Neural cell (in vitro differentiated cells): ENCODE data around the gene RAI1. TPM values are rescaled to one million over a fixed set of nuclear protein-coding genes. Genes with fewer than 3 reads are reported as not detected.

Experiments
- H2AFZ ChIP-seq: fragments of 200-600, 300-800 bp; sonication (generic), shearing (Covaris generic); 2 replicates; pipeline ENCODE4 v1.6.0; 2014; ENCODE audit warnings: low read depth, mild to moderate bottlenecking, antibody characterized with exemption, low read length, moderate library complexity
- H3F3A ChIP-seq: fragments of 200-600 bp; shearing (Covaris generic); 2 replicates; pipeline ENCODE4 v1.6.1; 2016; ENCODE audit warnings: mild to moderate bottlenecking, moderate library complexity, mixed read lengths, antibody characterized with exemption, low read length; ENCODE audit not compliant: insufficient read depth, poor library complexity, severe bottlenecking
- H3K27ac ChIP-seq: fragments of 200-600, 300-800 bp; sonication (generic), shearing (Covaris generic); 2 replicates; pipeline ENCODE4 v1.5.1; 2014; ENCODE audit warnings: mild to moderate bottlenecking, low read length, moderate library complexity
- H3K27me3 ChIP-seq: fragments of 300-800, 200-600 bp; sonication (generic), shearing (Covaris generic); 2 replicates; pipeline ENCODE4 v1.6.0; 2014; ENCODE audit warnings: mild to moderate bottlenecking, low read depth, low read length, moderate library complexity; ENCODE audit not compliant: insufficient read depth
- H3K36me3 ChIP-seq: fragments of 300-800, 200-600 bp; sonication (generic), shearing (Covaris generic); 2 replicates; pipeline ENCODE4 v1.5.1; 2014; ENCODE audit warnings: mild to moderate bottlenecking, antibody characterized with exemption, low read length, moderate library complexity; ENCODE audit not compliant: insufficient read depth
- H3K4me2 ChIP-seq: fragments of 300-800, 200-600 bp; sonication (generic), shearing (Covaris generic); 2 replicates; pipeline ENCODE4 v1.6.0; 2014; ENCODE audit warnings: mild to moderate bottlenecking, low read length
- H3K4me3 ChIP-seq: fragments of 300-800, 200-600 bp; sonication (generic), shearing (Covaris generic); 2 replicates; pipeline ENCODE4 v1.5.1; 2014; ENCODE audit warnings: mild to moderate bottlenecking, low read length, moderate library complexity
- H3K79me2 ChIP-seq: fragments of 200-600 bp; shearing (Covaris generic); replicated peaks from 2 replicates; pipeline ENCODE4 v1.6.0; 2014; ENCODE audit warnings: mild to moderate bottlenecking, low read length, moderate library complexity; ENCODE audit not compliant: insufficient read depth
- H3K9ac ChIP-seq: fragments of 300-800, 200-600 bp; sonication (generic), shearing (Covaris generic); 2 replicates; pipeline ENCODE4 v1.6.1; 2016; ENCODE audit warnings: mild to moderate bottlenecking, low read length, mixed read lengths
- H3K9me2 ChIP-seq: fragments of 200-600 bp; shearing (Covaris generic); 2 replicates; pipeline ENCODE4 v1.6.1; 2016; ENCODE audit warnings: mild to moderate bottlenecking, low read length, mixed read lengths; ENCODE audit not compliant: insufficient read depth
- H3K9me3 ChIP-seq: fragments of 200-600, 300-800 bp; sonication (generic), shearing (Covaris generic); 2 replicates; pipeline ENCODE4 v1.6.1; 2016; ENCODE audit warnings: mild to moderate bottlenecking, mixed run types, low read length, moderate library complexity, mixed read lengths
- H4K20me1 ChIP-seq: fragments of 200-600 bp; shearing (Covaris generic); 2 replicates; pipeline ENCODE4 v1.6.1; 2016; ENCODE audit warnings: mild to moderate bottlenecking, mixed run types; ENCODE audit not compliant: insufficient read depth
- EP300 ChIP-seq: fragments of 450-650 bp; conservative IDR thresholded peaks from 2 replicates; pipeline ENCODE4 v1.6.1; 2014; ENCODE audit warnings: antibody characterized with exemption, mild to moderate bottlenecking, moderate library complexity; ENCODE audit not compliant: poor library complexity, severe bottlenecking
- EZH2 ChIP-seq: fragments of 200-600, 300-800 bp; shearing (Covaris generic), sonication (generic); IDR thresholded peaks from 2 replicates; pipeline ENCODE4 v1.6.1; 2014; ENCODE audit warnings: antibody characterized with exemption, low read length, borderline replicate concordance, mild to moderate bottlenecking; ENCODE audit not compliant: insufficient read depth, poor library complexity, severe bottlenecking
- MXI1 ChIP-seq: fragments of 450-650 bp; conservative IDR thresholded peaks from 2 replicates; pipeline ENCODE4 v1.6.1; 2014; ENCODE audit warnings: antibody characterized with exemption, mild to moderate bottlenecking; ENCODE audit not compliant: poor library complexity, severe bottlenecking
- POLR2AphosphoS5 ChIP-seq: IDR thresholded peaks from 2 replicates; pipeline ENCODE4 v1.6.1; 2012
- RAD21 ChIP-seq: fragments of 450-650 bp; conservative IDR thresholded peaks from 2 replicates; pipeline ENCODE4 v1.6.1; 2014; ENCODE audit warnings: antibody characterized with exemption, mild to moderate bottlenecking, moderate library complexity
- SMC3 ChIP-seq: fragments of 450-650 bp; conservative IDR thresholded peaks from 2 replicates; pipeline ENCODE4 v1.6.1; 2014; ENCODE audit warnings: antibody characterized with exemption, mild to moderate bottlenecking, moderate library complexity; ENCODE audit not compliant: poor library complexity
- TAF1 ChIP-seq: IDR thresholded peaks from 2 replicates; pipeline ENCODE4 v1.6.1; 2012; ENCODE audit warnings: low read depth
- polyA plus RNA-seq: library from polyadenylated mRNA; depleted of rRNA; stranded (reverse); fragments of >200 nt; gene quantifications from 2 replicates; pipeline ENCODE4 v1.2.3, GENCODE V29; 2014
- TF ChIP-seq, protein P1 (sequence below): IDR thresholded peaks from 2 replicates; pipeline ENCODE4 v1.6.1; 2012; ENCODE audit warnings: borderline replicate concordance
- TF ChIP-seq, protein P2 (sequence below): fragments of 450-650 bp; IDR thresholded peaks from 2 replicates; pipeline ENCODE4 v1.5.1; 2014; ENCODE audit warnings: antibody characterized with exemption, mild to moderate bottlenecking, moderate library complexity; ENCODE audit not compliant: poor library complexity, severe bottlenecking

The RAI1 gene
- polyA plus RNA-seq, 1 donor from 2014 or later, result 16.9 TPM

DNA sequence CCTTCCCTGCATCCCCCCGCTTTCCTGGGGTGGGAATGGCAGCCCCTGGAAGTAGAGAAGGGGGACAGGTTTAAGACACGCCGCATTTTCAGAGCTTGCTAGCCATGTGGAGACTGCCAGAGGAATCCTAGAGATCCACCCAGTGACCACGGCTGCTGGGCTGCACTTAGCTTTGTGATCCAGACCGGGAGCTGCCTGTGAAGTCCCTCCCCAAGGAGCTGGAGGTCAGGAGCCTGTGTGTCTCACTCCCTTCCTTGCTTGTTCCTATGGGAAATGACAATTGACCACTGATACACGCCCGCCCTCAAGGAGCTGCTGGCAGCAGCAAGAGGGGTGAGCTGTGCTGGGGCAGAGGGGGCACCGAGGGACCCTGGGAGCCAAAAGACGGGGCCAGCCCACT, 81.9 kb downstream of the RAI1 start:
- Histone ChIP-seq H3K4me3 (no peak overlapping the region), H3K4me2 (no peak overlapping the region), H3K79me2 (peaks cover 75% of the 10 kb centered on the region), H3K9ac (no peak overlapping the region), H2AFZ (no peak overlapping the region), H3K27me3 (no peaks in the 10 kb centered on the region), H3F3A (peaks cover 4% of the 10 kb centered on the region), H4K20me1 (peaks cover 8% of the 10 kb centered on the region), H3K36me3 (peaks cover 9% of the 10 kb centered on the region), H3K9me3 (no peaks in the 10 kb centered on the region), H3K27ac (no peak overlapping the region), H3K9me2 (no peaks in the 10 kb centered on the region)
- TF ChIP-seq, protein P1, sequence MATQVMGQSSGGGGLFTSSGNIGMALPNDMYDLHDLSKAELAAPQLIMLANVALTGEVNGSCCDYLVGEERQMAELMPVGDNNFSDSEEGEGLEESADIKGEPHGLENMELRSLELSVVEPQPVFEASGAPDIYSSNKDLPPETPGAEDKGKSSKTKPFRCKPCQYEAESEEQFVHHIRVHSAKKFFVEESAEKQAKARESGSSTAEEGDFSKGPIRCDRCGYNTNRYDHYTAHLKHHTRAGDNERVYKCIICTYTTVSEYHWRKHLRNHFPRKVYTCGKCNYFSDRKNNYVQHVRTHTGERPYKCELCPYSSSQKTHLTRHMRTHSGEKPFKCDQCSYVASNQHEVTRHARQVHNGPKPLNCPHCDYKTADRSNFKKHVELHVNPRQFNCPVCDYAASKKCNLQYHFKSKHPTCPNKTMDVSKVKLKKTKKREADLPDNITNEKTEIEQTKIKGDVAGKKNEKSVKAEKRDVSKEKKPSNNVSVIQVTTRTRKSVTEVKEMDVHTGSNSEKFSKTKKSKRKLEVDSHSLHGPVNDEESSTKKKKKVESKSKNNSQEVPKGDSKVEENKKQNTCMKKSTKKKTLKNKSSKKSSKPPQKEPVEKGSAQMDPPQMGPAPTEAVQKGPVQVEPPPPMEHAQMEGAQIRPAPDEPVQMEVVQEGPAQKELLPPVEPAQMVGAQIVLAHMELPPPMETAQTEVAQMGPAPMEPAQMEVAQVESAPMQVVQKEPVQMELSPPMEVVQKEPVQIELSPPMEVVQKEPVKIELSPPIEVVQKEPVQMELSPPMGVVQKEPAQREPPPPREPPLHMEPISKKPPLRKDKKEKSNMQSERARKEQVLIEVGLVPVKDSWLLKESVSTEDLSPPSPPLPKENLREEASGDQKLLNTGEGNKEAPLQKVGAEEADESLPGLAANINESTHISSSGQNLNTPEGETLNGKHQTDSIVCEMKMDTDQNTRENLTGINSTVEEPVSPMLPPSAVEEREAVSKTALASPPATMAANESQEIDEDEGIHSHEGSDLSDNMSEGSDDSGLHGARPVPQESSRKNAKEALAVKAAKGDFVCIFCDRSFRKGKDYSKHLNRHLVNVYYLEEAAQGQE, result no peak
- TF ChIP-seq, protein P2, sequence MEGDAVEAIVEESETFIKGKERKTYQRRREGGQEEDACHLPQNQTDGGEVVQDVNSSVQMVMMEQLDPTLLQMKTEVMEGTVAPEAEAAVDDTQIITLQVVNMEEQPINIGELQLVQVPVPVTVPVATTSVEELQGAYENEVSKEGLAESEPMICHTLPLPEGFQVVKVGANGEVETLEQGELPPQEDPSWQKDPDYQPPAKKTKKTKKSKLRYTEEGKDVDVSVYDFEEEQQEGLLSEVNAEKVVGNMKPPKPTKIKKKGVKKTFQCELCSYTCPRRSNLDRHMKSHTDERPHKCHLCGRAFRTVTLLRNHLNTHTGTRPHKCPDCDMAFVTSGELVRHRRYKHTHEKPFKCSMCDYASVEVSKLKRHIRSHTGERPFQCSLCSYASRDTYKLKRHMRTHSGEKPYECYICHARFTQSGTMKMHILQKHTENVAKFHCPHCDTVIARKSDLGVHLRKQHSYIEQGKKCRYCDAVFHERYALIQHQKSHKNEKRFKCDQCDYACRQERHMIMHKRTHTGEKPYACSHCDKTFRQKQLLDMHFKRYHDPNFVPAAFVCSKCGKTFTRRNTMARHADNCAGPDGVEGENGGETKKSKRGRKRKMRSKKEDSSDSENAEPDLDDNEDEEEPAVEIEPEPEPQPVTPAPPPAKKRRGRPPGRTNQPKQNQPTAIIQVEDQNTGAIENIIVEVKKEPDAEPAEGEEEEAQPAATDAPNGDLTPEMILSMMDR, result no peak
- TF ChIP-seq SMC3, result no peak
- TF ChIP-seq MXI1, result no peak
- TF ChIP-seq EP300, result no peak
- no peak for TF ChIP-seq TAF1
- no peak for TF ChIP-seq POLR2AphosphoS5
- TF ChIP-seq EZH2, result no peak
- no peak for TF ChIP-seq RAD21

DNA sequence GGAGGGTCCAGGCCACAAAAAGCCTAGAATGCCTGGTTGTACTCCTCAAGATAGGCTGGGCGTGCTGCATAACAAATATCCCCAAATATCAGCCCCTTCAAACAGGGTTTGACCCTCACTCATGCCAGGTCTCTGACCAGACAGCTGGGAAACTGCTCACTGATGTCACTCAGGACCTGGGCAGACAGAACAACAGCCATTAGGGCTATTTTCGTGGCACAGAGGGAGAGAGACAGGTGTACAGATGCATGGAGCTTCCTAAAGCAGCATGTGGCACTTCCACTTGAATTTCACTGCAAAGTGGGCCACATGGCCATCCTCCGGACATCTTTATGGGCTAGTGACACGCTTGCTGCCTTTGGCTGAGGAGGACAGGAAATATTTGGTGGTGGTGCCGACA, 82.5 kb downstream of the RAI1 start:
- H3K9ac ChIP-seq, result no peak overlapping the region
- no peak overlapping the region for H3K4me3 ChIP-seq
- H3K9me2 ChIP-seq, result no peaks in the 10 kb centered on the region
- no peak overlapping the region for H2AFZ ChIP-seq
- peaks cover 2% of the 10 kb centered on the region for H3F3A ChIP-seq
- H3K27ac ChIP-seq, result no peak overlapping the region
- no peaks in the 10 kb centered on the region for H3K9me3 ChIP-seq
- peaks cover 5% of the 10 kb centered on the region for H4K20me1 ChIP-seq
- peaks cover 9% of the 10 kb centered on the region for H3K36me3 ChIP-seq
- TF ChIP-seq SMC3 (no peak), POLR2AphosphoS5 (no peak), EZH2 (no peak), RAD21 (no peak), EP300 (no peak), MXI1 (no peak), TAF1 (no peak)
- TF ChIP-seq, protein P2, result no peak
- TF ChIP-seq, protein P1, result no peak
- H3K79me2 ChIP-seq, result peaks cover 75% of the 10 kb centered on the region
- H3K4me2 ChIP-seq, result no peak overlapping the region
- H3K27me3 ChIP-seq, result no peaks in the 10 kb centered on the region
